GM23338 (cell line): ENCODE measurements around the gene TRIM37. TPM values are rescaled to one million over a fixed set of nuclear protein-coding genes. Genes with fewer than 3 reads are reported as not detected.

Experiments used
- ATAC-seq: fragments of 200-7000 bp; cut with Tn5 transposase; 3 replicates; pipeline ENCODE4 v1.9.1; 2020
- DNase-seq: peaks from one replicate; pipeline ENCODE4 v3.0.0-alpha.2; 2015; ENCODE audit warnings: low spot score
- H2AFZ ChIP-seq: fragments of 200-600 bp; sonication (generic); 2 replicates; pipeline ENCODE4 v1.8.0; 2016; ENCODE audit warnings: antibody characterized with exemption, mild to moderate bottlenecking, moderate library complexity
- H3F3A ChIP-seq: fragments of 200-600 bp; sonication (generic); replicated peaks from 2 replicates; pipeline ENCODE4 v1.8.0; 2017; ENCODE audit warnings: antibody characterized with exemption, mixed run types, low read depth
- H3K27ac ChIP-seq: fragments of 200-600 bp; sonication (generic); 2 replicates; pipeline ENCODE4 v1.6.1; 2016; ENCODE audit warnings: low read depth
- H3K27me3 ChIP-seq: fragments of 200-600 bp; sonication (generic); 2 replicates; pipeline ENCODE4 v1.8.0; 2016; ENCODE audit warnings: mild to moderate bottlenecking, mixed run types, moderate library complexity; ENCODE audit not compliant: insufficient read depth
- H3K36me3 ChIP-seq: fragments of 200-600 bp; sonication (generic); 2 replicates; pipeline ENCODE4 v1.8.0; 2016; ENCODE audit warnings: mild to moderate bottlenecking; ENCODE audit not compliant: insufficient read depth
- H3K4me1 ChIP-seq: fragments of 200-600 bp; sonication (generic); 2 replicates; pipeline ENCODE4 v1.8.0; 2016; ENCODE audit warnings: mild to moderate bottlenecking, moderate library complexity; ENCODE audit not compliant: insufficient read depth
- H3K4me2 ChIP-seq: fragments of 200-600 bp; sonication (generic); 2 replicates; pipeline ENCODE4 v1.7.1; 2017; ENCODE audit warnings: mixed run types
- H3K4me3 ChIP-seq: fragments of 200-600 bp; sonication (generic); 2 replicates; pipeline ENCODE4 v1.6.1; 2016; ENCODE audit warnings: mixed run types
- H3K79me2 ChIP-seq: fragments of 200-600 bp; sonication (generic); replicated peaks from 2 replicates; pipeline ENCODE4 v1.8.0; 2017; ENCODE audit warnings: mild to moderate bottlenecking; ENCODE audit not compliant: insufficient read depth
- H3K9me2 ChIP-seq: fragments of 200-600 bp; sonication (generic); 2 replicates; pipeline ENCODE4 v1.8.0; 2017; ENCODE audit not compliant: insufficient read depth
- H4K20me1 ChIP-seq: fragments of 200-600 bp; sonication (generic); replicated peaks from 2 replicates; pipeline ENCODE4 v1.8.0; 2017; ENCODE audit warnings: mild to moderate bottlenecking; ENCODE audit not compliant: insufficient read depth
- H3K27ac Mint-ChIP-seq: 2 replicates; pipeline ENCODE4 v1.8.0; 2020; ENCODE audit warnings: inconsistent platforms, mild to moderate bottlenecking, moderate library complexity, mixed read lengths
- H3K27me3 Mint-ChIP-seq: 3 replicates; pipeline ENCODE4 v1.8.0; 2022; ENCODE audit warnings: low read depth, mild to moderate bottlenecking, moderate library complexity, mixed read lengths, inconsistent platforms; ENCODE audit not compliant: insufficient read depth, poor library complexity
- H3K36me3 Mint-ChIP-seq: 3 replicates; pipeline ENCODE4 v1.8.0; 2021; ENCODE audit warnings: low read depth, mild to moderate bottlenecking, inconsistent platforms, moderate library complexity, mixed read lengths
- H3K4me1 Mint-ChIP-seq: 3 replicates; pipeline ENCODE4 v1.8.0; 2020; ENCODE audit warnings: mild to moderate bottlenecking, inconsistent platforms, mixed read lengths
- H3K4me3 Mint-ChIP-seq: 3 replicates; pipeline ENCODE4 v1.8.0; 2021; ENCODE audit warnings: moderate library complexity, mild to moderate bottlenecking, inconsistent platforms, mixed read lengths
- H3K9me3 Mint-ChIP-seq: 3 replicates; pipeline ENCODE4 v1.8.0; 2020; ENCODE audit warnings: moderate library complexity, mild to moderate bottlenecking, inconsistent platforms, mixed read lengths
- CREB1 ChIP-seq: fragments of 250-450 bp; sonication (Bioruptor Pico); IDR thresholded peaks from 2 replicates; pipeline ENCODE4 v1.5.0; 2020; ENCODE audit warnings: low read depth, mild to moderate bottlenecking, moderate library complexity
- CTCF ChIP-seq, 2 experiments: fragments of 200-600 bp in 1 of 2; sonication (generic) in 1 of 2; conservative IDR thresholded peaks; 2 replicates each; pipeline versions ENCODE4 v1.5.1 to v1.6.1; 2016 to 2017; ENCODE audit warnings: antibody characterized with exemption in 2 of 2, low read depth in 2 of 2, mild to moderate bottlenecking in 2 of 2, moderate library complexity in 1 of 2
- ETS1 ChIP-seq: IDR thresholded peaks from 2 replicates; pipeline ENCODE4 v1.6.1; 2016; ENCODE audit warnings: antibody characterized with exemption
- EZH2 ChIP-seq: fragments of 200-600 bp; sonication (generic); IDR thresholded peaks from one replicate; pipeline ENCODE4 v1.8.0; 2017; ENCODE audit warnings: antibody characterized with exemption, mild to moderate bottlenecking, low read depth; ENCODE audit not compliant: unreplicated experiment
- EZH2phosphoT487 ChIP-seq: fragments of 200-600 bp; sonication (generic); IDR thresholded peaks from one replicate; pipeline ENCODE4 v1.8.1; 2018; ENCODE audit warnings: antibody characterized with exemption; ENCODE audit not compliant: unreplicated experiment
- JUNB ChIP-seq: IDR thresholded peaks from one replicate; pipeline ENCODE4 v1.6.1; 2016; ENCODE audit warnings: antibody characterized with exemption; ENCODE audit not compliant: unreplicated experiment
- REST ChIP-seq: IDR thresholded peaks from one replicate; pipeline ENCODE4 v1.6.1; 2018; ENCODE audit warnings: antibody characterized with exemption; ENCODE audit not compliant: unreplicated experiment
- STAT1 ChIP-seq: IDR thresholded peaks from one replicate; pipeline ENCODE4 v1.6.1; 2016; ENCODE audit warnings: antibody characterized with exemption; ENCODE audit not compliant: unreplicated experiment
- ZNF114 ChIP-seq: fragments of 250-450 bp; sonication (Bioruptor Pico); IDR thresholded peaks from 2 replicates; pipeline ENCODE4 v1.5.0; 2020; ENCODE audit warnings: mild to moderate bottlenecking, moderate library complexity
- ZNF331 ChIP-seq: fragments of 250-450 bp; sonication (Bioruptor Pico); IDR thresholded peaks from 2 replicates; pipeline ENCODE4 v1.5.0; 2020; ENCODE audit warnings: low read depth, mild to moderate bottlenecking, moderate library complexity
- ZNF462 ChIP-seq: fragments of 250-450 bp; sonication (Bioruptor Pico); IDR thresholded peaks from 2 replicates; pipeline ENCODE4 v1.5.0; 2020; ENCODE audit warnings: mild to moderate bottlenecking, moderate library complexity
- polyA plus RNA-seq: library from polyadenylated mRNA; unstranded; fragments of >200 nt; fragmentation: Nextera tagmentation; extraction: Ambion mirVana; gene quantifications from 2 replicates; pipeline ENCODE4 v1.2.1, GENCODE V29; 2016
- total RNA-seq: library from RNA; depleted of rRNA; stranded (reverse); fragments of >200 nt; shearing (Covaris generic); gene quantifications from 2 replicates; pipeline ENCODE4 v1.2.3, GENCODE V29; 2014

Gene TRIM37
- total and polyA plus RNA-seq, 2 experiments from 2014 or later: 61.1 to 71.2 TPM

- TF ChIP-seq ETS1 (no peak), ZNF331 (CRISPR knock-in tag) (no peak)
Observed at GRCh38 chr17:59105852-59106462, 723 bp downstream of the TRIM37 start (continued).

- Histone ChIP-seq H4K20me1 (peaks cover 21% of the 10 kb centered on the region), H3K4me1 (peaks cover 5% of the 10 kb centered on the region; the same call in 1 of the 2 replicates), H3K9me2 (no peaks in the 10 kb centered on the region), H3F3A (no peaks in the 10 kb centered on the region), H3K36me3 (peaks cover 10% of the 10 kb centered on the region), H3K27me3 (no peaks in the 10 kb centered on the region), H3K79me2 (peaks cover 99% of the 10 kb centered on the region), H3K27ac (no peak overlapping the region), H3K4me3 (no peak overlapping the region), H2AFZ (no peak overlapping the region), H3K4me2 (no peak overlapping the region)
- Mint-ChIP-seq H3K27ac (no peak overlapping the region), H3K4me3 (no peak overlapping the region), H3K9me3 (no peaks in the 10 kb centered on the region), H3K36me3 (peaks cover 37% of the 10 kb centered on the region), H3K27me3 (peaks cover 2% of the 10 kb centered on the region), H3K4me1 (peaks cover 7% of the 10 kb centered on the region; the same call in 2 of the 3 replicates)
- no peak for ATAC-seq
- no peak for DNase-seq
- TF ChIP-seq ZNF462 (CRISPR knock-in tag) (no peak), JUNB (no peak), REST (no peak), CREB1 (CRISPR knock-in tag) (no peak), ZNF114 (CRISPR knock-in tag) (no peak), STAT1 (no peak), ETS1 (no peak), EZH2 (no peak), CTCF (conservative IDR thresholded peaks at IDR 0.05; ENCODE audit: low read depth in 2 of 2) (no peak), EZH2phosphoT487 (no peak)
Observed at GRCh38 chr17:59101178-59101577, 5.5 kb downstream of the TRIM37 start.
